ENCODE data around the gene SDK2. TPM values are rescaled to one million over a fixed set of nuclear protein-coding genes. Genes with fewer than 3 reads are reported as not detected.

Gene SDK2, protein sequence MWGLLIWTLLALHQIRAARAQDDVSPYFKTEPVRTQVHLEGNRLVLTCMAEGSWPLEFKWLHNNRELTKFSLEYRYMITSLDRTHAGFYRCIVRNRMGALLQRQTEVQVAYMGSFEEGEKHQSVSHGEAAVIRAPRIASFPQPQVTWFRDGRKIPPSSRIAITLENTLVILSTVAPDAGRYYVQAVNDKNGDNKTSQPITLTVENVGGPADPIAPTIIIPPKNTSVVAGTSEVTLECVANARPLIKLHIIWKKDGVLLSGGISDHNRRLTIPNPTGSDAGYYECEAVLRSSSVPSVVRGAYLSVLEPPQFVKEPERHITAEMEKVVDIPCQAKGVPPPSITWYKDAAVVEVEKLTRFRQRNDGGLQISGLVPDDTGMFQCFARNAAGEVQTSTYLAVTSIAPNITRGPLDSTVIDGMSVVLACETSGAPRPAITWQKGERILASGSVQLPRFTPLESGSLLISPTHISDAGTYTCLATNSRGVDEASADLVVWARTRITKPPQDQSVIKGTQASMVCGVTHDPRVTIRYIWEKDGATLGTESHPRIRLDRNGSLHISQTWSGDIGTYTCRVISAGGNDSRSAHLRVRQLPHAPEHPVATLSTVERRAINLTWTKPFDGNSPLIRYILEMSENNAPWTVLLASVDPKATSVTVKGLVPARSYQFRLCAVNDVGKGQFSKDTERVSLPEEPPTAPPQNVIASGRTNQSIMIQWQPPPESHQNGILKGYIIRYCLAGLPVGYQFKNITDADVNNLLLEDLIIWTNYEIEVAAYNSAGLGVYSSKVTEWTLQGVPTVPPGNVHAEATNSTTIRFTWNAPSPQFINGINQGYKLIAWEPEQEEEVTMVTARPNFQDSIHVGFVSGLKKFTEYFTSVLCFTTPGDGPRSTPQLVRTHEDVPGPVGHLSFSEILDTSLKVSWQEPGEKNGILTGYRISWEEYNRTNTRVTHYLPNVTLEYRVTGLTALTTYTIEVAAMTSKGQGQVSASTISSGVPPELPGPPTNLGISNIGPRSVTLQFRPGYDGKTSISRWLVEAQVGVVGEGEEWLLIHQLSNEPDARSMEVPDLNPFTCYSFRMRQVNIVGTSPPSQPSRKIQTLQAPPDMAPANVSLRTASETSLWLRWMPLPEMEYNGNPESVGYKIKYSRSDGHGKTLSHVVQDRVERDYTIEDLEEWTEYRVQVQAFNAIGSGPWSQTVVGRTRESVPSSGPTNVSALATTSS (N-terminal part only)
- 0.66 TPM for total RNA-seq
- polyA plus RNA-seq = 0.87 TPM
- long read RNA-seq, donor 1 = 0 reads
- long read RNA-seq, donor 2 = 0 reads
- long read RNA-seq, donor 3 = 0 reads
- long read RNA-seq, donor 4 = 0 reads
- long read RNA-seq, donor 5 = 0 reads
- long read RNA-seq, donor 6 = 0 reads
- long read RNA-seq, donor 7 = 0 reads
- long read RNA-seq, donor 8 = 0 reads
- long read RNA-seq, donor 9 = 0 reads
- long read RNA-seq, donor 10 = 0 reads

DNA sequence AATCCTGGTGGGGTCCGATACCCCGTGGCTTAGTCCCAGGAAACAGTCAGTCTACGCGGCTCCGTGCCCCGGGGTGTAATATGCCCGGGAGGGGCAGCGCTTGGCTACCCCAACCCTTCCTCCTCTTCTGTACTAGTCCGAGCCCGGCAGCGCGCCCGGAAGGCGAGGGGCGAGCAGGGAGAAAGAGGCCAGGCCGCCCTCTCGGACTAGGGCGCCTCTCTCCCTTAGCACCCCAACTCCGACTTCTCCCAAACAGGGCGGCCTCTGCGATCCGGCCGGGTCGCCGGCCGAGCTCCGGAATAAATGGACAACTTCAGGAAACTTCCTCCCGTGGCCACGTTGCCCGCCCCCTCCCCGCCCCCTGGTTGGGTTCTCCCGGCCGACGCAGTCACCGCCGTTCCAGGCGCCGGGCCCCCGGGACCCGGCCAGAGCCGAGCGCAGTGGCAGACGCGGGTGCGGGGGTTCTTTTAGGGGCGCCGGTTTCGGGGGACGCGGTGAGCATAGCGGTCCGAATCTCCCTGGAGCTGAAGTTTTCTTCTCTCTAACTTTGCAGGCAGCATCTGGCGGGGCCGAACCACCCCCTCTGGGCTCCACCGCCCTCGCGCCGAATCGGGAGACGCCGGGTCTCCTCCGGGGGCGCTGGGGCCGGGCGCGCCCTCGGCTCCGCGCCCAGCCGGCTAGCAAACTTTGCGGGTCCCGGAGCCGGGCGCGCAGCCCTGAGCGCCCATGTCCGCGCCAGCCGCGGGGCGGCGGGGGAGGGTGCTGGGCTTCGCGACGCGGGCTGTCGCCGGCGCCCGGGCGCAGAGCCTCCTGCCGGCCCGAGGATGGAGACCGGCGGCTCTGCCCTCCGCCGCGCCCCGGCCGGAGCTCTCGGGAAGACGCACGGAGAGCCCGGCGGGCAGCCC lies at the start of gene SDK2:
Gene SDK2 (minus strand): TSS at position 301 of the 905 bp plus-strand sequence. CDS start 357 bp downstream, outside the sequence.
- DNase-seq (ENCODE audit: low read depth in 6 of 9, low spot score in 9 of 9) = no peak
- H3K27me3 ChIP-seq (ENCODE audit: control insufficient read depth in 2 of 2, insufficient read depth in 1 of 2, low read length in 1 of 2) = peaks cover 68 to 86% of the 10 kb centered on the region in 2 donors
- no peaks in the 10 kb centered on the region for H3K9me3 ChIP-seq (ENCODE audit: control insufficient read depth in 2 of 2, insufficient read depth in 1 of 2, low read length in 1 of 2)
- WGBS = under 1% methylated on average over 105 of the region's 105 CpGs
- H3K4me1 ChIP-seq (ENCODE audit: control insufficient read depth in 2 of 2, insufficient read depth in 2 of 2, low read length in 2 of 2) = peaks cover 3 to 8% of the 10 kb centered on the region in 2 donors
- H3K27ac ChIP-seq (ENCODE audit: low read depth in 1 of 2, low read length in 1 of 2) = no peak within 1 kb of the TSS
- no peaks in the 10 kb centered on the region for H3K36me3 ChIP-seq (ENCODE audit: control insufficient read depth in 2 of 2, insufficient read depth in 2 of 2, low read length in 1 of 2)
- H3K4me3 ChIP-seq (ENCODE audit: low read length in 2 of 2) = peak within 1 kb of the TSS; percentile 10 to 50

DNA sequence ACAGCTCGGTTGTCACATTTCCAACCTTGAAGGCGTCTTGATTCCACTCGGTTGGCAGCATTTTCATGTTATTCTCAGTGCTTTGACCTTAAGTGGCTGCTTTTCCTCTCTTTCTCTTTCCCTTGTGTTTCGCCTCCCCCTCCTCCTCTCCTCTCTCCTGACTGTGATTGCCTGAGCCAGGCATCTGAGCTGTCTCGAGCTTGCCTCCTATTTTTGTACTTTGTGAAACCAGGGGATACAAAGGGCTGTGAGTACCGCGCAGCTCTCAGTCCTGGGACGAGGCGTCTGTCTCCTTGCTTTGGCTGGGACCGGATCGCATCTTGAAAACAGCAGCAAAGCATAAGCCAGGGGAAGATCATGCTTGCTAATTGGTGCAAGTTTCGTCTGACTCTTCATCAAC lies 48.8 kb upstream of the SDK2 start:
- Histone ChIP-seq H3K4me3 (ENCODE audit: low read length in 2 of 2) (no peak overlapping the region), H3K9me3 (ENCODE audit: control insufficient read depth in 2 of 2, insufficient read depth in 1 of 2, low read length in 1 of 2) (peaks cover 0 to 1% of the 10 kb centered on the region in 2 donors), H3K4me1 (ENCODE audit: control insufficient read depth in 2 of 2, insufficient read depth in 2 of 2, low read length in 2 of 2) (no peaks in the 10 kb centered on the region), H3K27me3 (ENCODE audit: control insufficient read depth in 2 of 2, insufficient read depth in 1 of 2, low read length in 1 of 2) (peaks cover 2 to 3% of the 10 kb centered on the region in 2 donors), H3K36me3 (ENCODE audit: control insufficient read depth in 2 of 2, insufficient read depth in 2 of 2, low read length in 1 of 2) (no peaks in the 10 kb centered on the region), H3K27ac (ENCODE audit: low read depth in 1 of 2, low read length in 1 of 2) (no peak overlapping the region)
- 96% methylated on average over 12 of the region's 12 CpGs for WGBS
- DNase-seq (ENCODE audit: low read depth in 6 of 9, low spot score in 9 of 9) = no peak

- Histone ChIP-seq H3K36me3 (ENCODE audit: control insufficient read depth in 2 of 2, insufficient read depth in 2 of 2, low read length in 1 of 2) (no peaks in the 10 kb centered on the region), H3K9me3 (ENCODE audit: control insufficient read depth in 2 of 2, insufficient read depth in 1 of 2, low read length in 1 of 2) (peaks cover 0 to 1% of the 10 kb centered on the region in 2 donors), H3K4me1 (ENCODE audit: control insufficient read depth in 2 of 2, insufficient read depth in 2 of 2, low read length in 2 of 2) (no peaks in the 10 kb centered on the region), H3K27ac (ENCODE audit: low read depth in 1 of 2, low read length in 1 of 2) (no peak overlapping the region), H3K27me3 (ENCODE audit: control insufficient read depth in 2 of 2, insufficient read depth in 1 of 2, low read length in 1 of 2) (peaks cover 2 to 3% of the 10 kb centered on the region in 2 donors), H3K4me3 (ENCODE audit: low read length in 2 of 2) (no peak overlapping the region)
- DNase-seq (ENCODE audit: low read depth in 6 of 9, low spot score in 9 of 9) = no peak
- WGBS = 56% methylated on average over 10 of the region's 10 CpGs
These were observed 47.1 kb upstream of the SDK2 start for GRCh38 chr17:73691321-73691766.

GRCh38 chr17:73690676-73691075 lies 46.4 kb upstream of the SDK2 start:
- no peaks in the 10 kb centered on the region for H3K9me3 ChIP-seq (ENCODE audit: control insufficient read depth in 2 of 2, insufficient read depth in 1 of 2, low read length in 1 of 2)

DNA sequence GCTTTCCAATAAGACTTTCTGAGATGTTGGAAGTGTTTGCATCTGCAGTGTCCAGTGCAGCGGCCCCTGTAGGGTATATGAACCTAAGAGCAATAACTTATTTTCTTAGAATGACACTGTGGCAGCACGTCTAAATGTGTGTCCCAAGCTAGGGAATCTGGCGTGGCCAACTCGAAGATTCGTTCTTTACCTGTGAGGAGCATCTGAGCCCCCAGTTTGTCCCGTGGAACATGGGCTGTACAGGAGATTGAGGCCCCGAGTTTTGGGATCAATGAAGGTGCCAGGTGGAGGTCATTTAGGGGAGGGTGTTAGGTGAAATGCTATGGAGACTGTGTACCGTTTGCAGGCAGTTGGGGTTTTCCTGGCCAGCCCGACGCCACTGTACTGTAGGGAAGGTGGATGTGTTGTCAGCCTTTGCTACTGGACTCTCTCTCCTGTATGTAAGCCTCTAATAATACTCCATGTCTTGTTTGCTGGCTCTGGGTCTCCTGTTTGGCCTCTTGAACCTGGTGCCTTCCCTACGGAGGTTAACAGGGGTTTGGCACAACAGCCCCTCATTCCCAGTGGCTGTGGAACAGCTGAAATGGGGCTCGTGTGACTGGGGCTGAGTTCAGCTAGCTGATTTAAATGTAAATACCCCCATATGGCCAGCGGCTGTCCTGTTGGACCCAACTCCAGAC lies 45.5 kb upstream of the SDK2 start:
- no peak overlapping the region for H3K4me3 ChIP-seq (ENCODE audit: low read length in 2 of 2)
- H3K36me3 ChIP-seq (ENCODE audit: control insufficient read depth in 2 of 2, insufficient read depth in 2 of 2, low read length in 1 of 2) = no peaks in the 10 kb centered on the region
- no peaks in the 10 kb centered on the region for H3K9me3 ChIP-seq (ENCODE audit: control insufficient read depth in 2 of 2, insufficient read depth in 1 of 2, low read length in 1 of 2)
- H3K27ac ChIP-seq (ENCODE audit: low read depth in 1 of 2, low read length in 1 of 2) = no peak overlapping the region
- peaks cover 2 to 3% of the 10 kb centered on the region in 2 donors for H3K27me3 ChIP-seq (ENCODE audit: control insufficient read depth in 2 of 2, insufficient read depth in 1 of 2, low read length in 1 of 2)
- 95% methylated on average over 13 of the region's 13 CpGs for WGBS
- no peak for DNase-seq (ENCODE audit: low read depth in 6 of 9, low spot score in 9 of 9)
- no peaks in the 10 kb centered on the region for H3K4me1 ChIP-seq (ENCODE audit: control insufficient read depth in 2 of 2, insufficient read depth in 2 of 2, low read length in 2 of 2)

More at GRCh38 chr17:73690676-73691075, 46.4 kb upstream of the SDK2 start:
- H3K27me3 ChIP-seq (ENCODE audit: control insufficient read depth in 2 of 2, insufficient read depth in 1 of 2, low read length in 1 of 2) = peaks cover 2 to 3% of the 10 kb centered on the region in 2 donors
- H3K4me3 ChIP-seq (ENCODE audit: low read length in 2 of 2) = no peak overlapping the region
- H3K36me3 ChIP-seq (ENCODE audit: control insufficient read depth in 2 of 2, insufficient read depth in 2 of 2, low read length in 1 of 2) = no peaks in the 10 kb centered on the region
- no peak overlapping the region for H3K27ac ChIP-seq (ENCODE audit: low read depth in 1 of 2, low read length in 1 of 2)
- no peak for DNase-seq (ENCODE audit: low read depth in 6 of 9, low spot score in 9 of 9)
- WGBS = 95% methylated on average over 10 of the region's 10 CpGs
- no peaks in the 10 kb centered on the region for H3K4me1 ChIP-seq (ENCODE audit: control insufficient read depth in 2 of 2, insufficient read depth in 2 of 2, low read length in 2 of 2)

GRCh38 chr17:73686961-73687360 lies 42.7 kb upstream of the SDK2 start:
- no peak overlapping the region for H3K27ac ChIP-seq (ENCODE audit: low read depth in 1 of 2, low read length in 1 of 2)
- H3K4me3 ChIP-seq (ENCODE audit: low read length in 2 of 2) = no peak overlapping the region
- H3K36me3 ChIP-seq (ENCODE audit: control insufficient read depth in 2 of 2, insufficient read depth in 2 of 2, low read length in 1 of 2) = no peaks in the 10 kb centered on the region
- no peaks in the 10 kb centered on the region for H3K4me1 ChIP-seq (ENCODE audit: control insufficient read depth in 2 of 2, insufficient read depth in 2 of 2, low read length in 2 of 2)
- no peak for DNase-seq (ENCODE audit: low read depth in 6 of 9, low spot score in 9 of 9)
- 98% methylated on average over 3 of the region's 3 CpGs for WGBS
- H3K27me3 ChIP-seq (ENCODE audit: control insufficient read depth in 2 of 2, insufficient read depth in 1 of 2, low read length in 1 of 2) = peaks cover 0 to 3% of the 10 kb centered on the region in 2 donors
- peaks cover 0 to 2% of the 10 kb centered on the region in 2 donors for H3K9me3 ChIP-seq (ENCODE audit: control insufficient read depth in 2 of 2, insufficient read depth in 1 of 2, low read length in 1 of 2)

GRCh38 chr17:73686126-73686525 lies 41.9 kb upstream of the SDK2 start:
- Histone ChIP-seq H3K4me1 (ENCODE audit: control insufficient read depth in 2 of 2, insufficient read depth in 2 of 2, low read length in 2 of 2) (no peaks in the 10 kb centered on the region), H3K27me3 (ENCODE audit: control insufficient read depth in 2 of 2, insufficient read depth in 1 of 2, low read length in 1 of 2) (peaks cover 0 to 3% of the 10 kb centered on the region in 2 donors), H3K4me3 (ENCODE audit: low read length in 2 of 2) (no peak overlapping the region), H3K9me3 (ENCODE audit: control insufficient read depth in 2 of 2, insufficient read depth in 1 of 2, low read length in 1 of 2) (peaks cover 0 to 6% of the 10 kb centered on the region in 2 donors), H3K27ac (ENCODE audit: low read depth in 1 of 2, low read length in 1 of 2) (no peak overlapping the region), H3K36me3 (ENCODE audit: control insufficient read depth in 2 of 2, insufficient read depth in 2 of 2, low read length in 1 of 2) (no peaks in the 10 kb centered on the region)
- no peak for DNase-seq (ENCODE audit: low read depth in 6 of 9, low spot score in 9 of 9)
